ENCODE results near the gene ELOVL7. TPM values are rescaled to one million over a fixed set of nuclear protein-coding genes. Genes with fewer than 3 reads are reported as not detected.
"Not testable (repeated sequence)": the region's sequence is repeated elsewhere in the genome, so short reads cannot be mapped to it uniquely, and the experiment has no call there.

ELOVL7 gene
- total RNA-seq, 2 experiments from 2014 or later, result 0.69 to 0.85 TPM

DNA sequence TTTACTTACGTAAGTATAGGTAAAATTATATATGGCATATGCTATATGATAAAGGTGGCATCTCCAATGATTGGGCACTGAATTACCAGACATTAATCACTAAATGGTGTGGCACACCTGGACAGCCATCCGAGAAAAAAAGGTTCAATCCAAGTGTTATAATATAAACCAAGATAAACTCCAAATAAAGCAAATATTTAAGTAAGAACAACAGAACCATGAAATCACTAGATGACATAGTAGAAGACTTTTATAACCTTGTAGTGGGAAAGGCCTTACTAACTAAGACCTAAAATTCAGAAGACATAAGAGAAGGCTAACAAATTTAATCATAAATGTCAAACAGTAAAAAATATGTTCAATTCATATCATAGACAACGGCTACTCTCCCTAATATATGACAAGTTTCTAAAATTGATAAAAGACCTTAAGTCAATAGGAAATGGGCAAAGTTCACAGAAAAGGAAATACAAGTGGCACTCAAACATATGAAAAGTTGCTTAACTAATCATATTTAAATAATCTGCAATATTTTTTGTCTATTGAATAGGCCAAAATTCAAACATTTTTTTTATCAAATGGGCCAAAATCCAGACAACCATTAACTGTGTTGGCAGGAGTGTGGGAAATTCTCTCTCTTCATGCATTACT lies 55.1 kb downstream of the ELOVL7 start:
- Mint-ChIP-seq H3K9me3 (ENCODE audit: low read depth) (no peaks in the 10 kb centered on the region), H3K36me3 (ENCODE audit: low read depth) (no peaks in the 10 kb centered on the region), H3K27me3 (peaks cover 3% of the 10 kb centered on the region), H3K27ac (no peak overlapping the region), H3K4me1 (no peaks in the 10 kb centered on the region), H3K4me3 (no peak overlapping the region)
- intact Hi-C loops (cut with DNase I, micrococcal nuclease), result no loop called here
- POLR2A ChIA-PET, result no interaction called here
- no peak for DNase-seq
- CTCF ChIA-PET, result no interaction called here
- ATAC-seq, result no peak

DNA sequence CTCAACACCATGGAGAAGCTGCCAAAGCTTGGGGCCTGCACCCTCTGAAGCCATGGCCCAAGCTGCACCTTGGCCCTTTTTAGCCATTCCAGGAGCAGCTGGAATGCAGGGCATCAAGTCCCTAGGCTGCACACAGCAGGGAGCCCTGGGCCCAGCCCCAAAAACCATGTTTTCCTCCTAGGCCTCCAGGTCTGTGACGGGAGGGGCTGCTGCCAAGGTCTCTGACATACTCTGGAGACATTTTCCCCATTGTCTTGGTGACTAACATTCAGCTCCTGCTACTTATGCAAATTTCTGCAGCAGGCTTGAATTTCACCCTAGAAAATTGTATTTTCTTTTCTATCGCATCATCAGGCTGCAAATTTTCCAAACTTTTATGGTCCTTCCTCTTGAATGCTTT lies 64.6 kb downstream of the ELOVL7 start:
- intact Hi-C loops (cut with DNase I, micrococcal nuclease), result no loop called here
- H3K36me3 Mint-ChIP-seq (ENCODE audit: low read depth), result no peaks in the 10 kb centered on the region
- H3K4me1 Mint-ChIP-seq, result no peaks in the 10 kb centered on the region
- ChIA-PET POLR2A (no interaction called here), CTCF (no interaction called here)
- DNase-seq (no peak), ATAC-seq (no peak)
- no peak overlapping the region for H3K27ac Mint-ChIP-seq
- no peak overlapping the region for H3K4me3 Mint-ChIP-seq
- H3K9me3 Mint-ChIP-seq (ENCODE audit: low read depth), result peaks cover 2% of the 10 kb centered on the region
- H3K27me3 Mint-ChIP-seq, result peaks cover 2% of the 10 kb centered on the region

DNA sequence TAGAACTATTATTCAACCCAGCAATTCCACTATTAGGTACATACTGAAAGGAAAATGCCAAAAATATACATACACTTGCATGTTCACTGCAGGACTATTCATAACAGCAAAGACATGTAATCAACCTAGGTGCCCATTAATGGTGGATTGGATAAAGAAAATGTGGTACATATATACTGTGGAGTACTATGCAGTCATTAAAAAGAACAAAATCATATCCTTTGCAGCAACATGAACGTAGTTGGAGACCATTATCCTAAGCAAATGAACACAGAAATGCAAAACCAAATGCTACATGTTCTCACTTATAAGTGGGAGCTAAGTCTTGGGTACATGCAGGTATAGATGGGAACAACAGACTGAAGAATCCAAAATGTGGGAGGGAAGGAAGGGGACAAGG lies 67.7 kb downstream of the ELOVL7 start:
- no peaks in the 10 kb centered on the region for H3K4me1 Mint-ChIP-seq
- intact Hi-C loops (cut with DNase I, micrococcal nuclease), result no loop called here
- H3K27me3 Mint-ChIP-seq, result peaks cover 2% of the 10 kb centered on the region
- ChIA-PET POLR2A (no interaction called here), CTCF (no interaction called here)
- H3K27ac Mint-ChIP-seq, result no peak overlapping the region
- H3K36me3 Mint-ChIP-seq (ENCODE audit: low read depth), result no peaks in the 10 kb centered on the region
- no peak overlapping the region for H3K4me3 Mint-ChIP-seq
- ATAC-seq (no peak), DNase-seq (no peak)
- H3K9me3 Mint-ChIP-seq (ENCODE audit: low read depth), result peaks cover 2% of the 10 kb centered on the region

DNA sequence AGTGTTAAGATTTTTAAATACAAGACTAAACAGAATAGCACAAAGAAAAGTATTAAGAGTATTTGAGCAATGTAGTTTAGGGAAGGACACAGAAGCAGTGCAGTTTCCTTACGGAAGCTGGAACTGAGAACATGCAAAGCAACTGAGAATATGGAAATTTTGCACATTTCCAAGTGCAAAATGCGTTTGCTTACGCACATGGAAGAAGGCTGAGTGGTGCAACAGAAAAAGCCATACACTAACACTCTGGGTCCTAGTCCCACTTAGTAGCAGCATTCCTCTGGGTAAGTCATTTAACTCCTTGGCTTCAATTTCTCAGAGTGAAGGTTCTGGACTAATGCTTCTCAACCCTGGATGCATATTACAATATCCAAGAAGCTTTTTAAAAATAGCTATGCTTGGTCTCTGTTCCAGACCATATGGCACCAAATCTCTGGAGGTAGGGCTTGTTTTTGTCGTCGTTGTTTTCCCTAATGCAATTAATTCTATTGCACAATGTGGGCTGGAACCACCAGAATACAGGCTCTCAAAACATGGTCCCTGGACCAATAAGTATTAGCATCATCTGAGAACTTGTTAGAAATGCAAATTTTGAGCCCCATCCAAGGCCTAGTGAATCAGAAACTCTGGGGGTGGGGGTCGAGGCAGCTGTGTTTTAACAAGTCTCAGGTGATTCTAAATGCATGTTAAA lies 78.9 kb downstream of the ELOVL7 start:
- intact Hi-C loops (cut with DNase I, micrococcal nuclease), result no loop called here
- CTCF ChIA-PET, result no interaction called here
- Mint-ChIP-seq H3K9me3 (ENCODE audit: low read depth) (no peaks in the 10 kb centered on the region), H3K4me1 (no peaks in the 10 kb centered on the region), H3K36me3 (ENCODE audit: low read depth) (no peaks in the 10 kb centered on the region), H3K4me3 (no peak overlapping the region), H3K27ac (no peak overlapping the region), H3K27me3 (peaks cover under 1% of the 10 kb centered on the region)
- ATAC-seq (no peak), DNase-seq (no peak)
- POLR2A ChIA-PET, result no interaction called here

DNA sequence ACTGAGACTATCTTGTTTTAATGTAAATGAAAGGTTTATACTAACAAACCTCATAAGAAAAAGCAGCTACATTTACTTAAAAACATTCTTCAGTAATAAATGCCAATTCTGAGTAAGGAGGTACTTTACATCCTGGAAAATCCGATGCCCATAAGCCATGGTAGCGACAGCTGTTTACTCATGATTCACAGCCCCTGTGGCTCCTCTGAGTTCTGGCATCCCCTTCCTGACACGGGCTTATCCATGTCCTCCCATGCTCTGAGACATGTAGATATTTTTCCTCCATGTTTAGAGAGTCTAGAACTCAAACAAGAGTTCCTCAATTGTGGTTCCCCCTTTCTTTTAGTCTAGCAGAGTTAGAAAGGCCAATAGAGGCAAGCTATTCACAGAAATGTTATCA lies 81.0 kb downstream of the ELOVL7 start:
- intact Hi-C loops (cut with DNase I, micrococcal nuclease), result no loop called here
- DNase-seq, result no peak
- POLR2A ChIA-PET, result no interaction called here
- Mint-ChIP-seq H3K4me3 (no peak overlapping the region), H3K9me3 (ENCODE audit: low read depth) (no peaks in the 10 kb centered on the region), H3K27me3 (peaks cover 2% of the 10 kb centered on the region), H3K27ac (no peak overlapping the region), H3K4me1 (no peaks in the 10 kb centered on the region), H3K36me3 (ENCODE audit: low read depth) (no peaks in the 10 kb centered on the region)
- CTCF ChIA-PET, result no interaction called here
- ATAC-seq, result no peak

DNA sequence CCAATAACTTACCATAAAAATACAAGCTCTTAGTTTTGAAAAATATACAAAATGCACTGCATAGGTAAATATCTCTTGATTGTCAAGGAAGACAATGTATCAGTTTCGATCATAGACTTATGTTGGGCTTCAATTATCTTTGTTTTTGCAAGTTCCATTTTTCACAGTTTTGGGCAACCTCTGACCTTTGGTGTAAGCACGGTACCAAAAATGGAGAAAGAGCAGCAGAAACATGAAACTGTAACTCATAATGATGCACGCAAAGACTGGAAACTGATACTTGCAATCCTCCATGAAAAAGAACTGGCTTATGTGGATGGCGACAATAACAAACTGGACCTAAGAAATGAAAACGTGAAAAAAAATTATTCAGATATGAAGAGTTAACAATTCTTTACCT lies 89.6 kb downstream of the ELOVL7 start:
- H3K4me1 Mint-ChIP-seq, result no peaks in the 10 kb centered on the region
- CTCF ChIA-PET, result interaction anchor here (0.5 kb wide), 1 partner anchor 16 kb away, joined by 5 read pairs; no protein-coding TSS in a partner anchor
- intact Hi-C loops (cut with DNase I, micrococcal nuclease), result no loop called here
- no peak for DNase-seq
- H3K4me3 Mint-ChIP-seq, result no peak overlapping the region
- no peak overlapping the region for H3K27ac Mint-ChIP-seq
- no peaks in the 10 kb centered on the region for H3K36me3 Mint-ChIP-seq (ENCODE audit: low read depth)
- POLR2A ChIA-PET, result no interaction called here
- no peak for ATAC-seq
- H3K27me3 Mint-ChIP-seq, result no peaks in the 10 kb centered on the region
- H3K9me3 Mint-ChIP-seq (ENCODE audit: low read depth), result no peaks in the 10 kb centered on the region

DNA sequence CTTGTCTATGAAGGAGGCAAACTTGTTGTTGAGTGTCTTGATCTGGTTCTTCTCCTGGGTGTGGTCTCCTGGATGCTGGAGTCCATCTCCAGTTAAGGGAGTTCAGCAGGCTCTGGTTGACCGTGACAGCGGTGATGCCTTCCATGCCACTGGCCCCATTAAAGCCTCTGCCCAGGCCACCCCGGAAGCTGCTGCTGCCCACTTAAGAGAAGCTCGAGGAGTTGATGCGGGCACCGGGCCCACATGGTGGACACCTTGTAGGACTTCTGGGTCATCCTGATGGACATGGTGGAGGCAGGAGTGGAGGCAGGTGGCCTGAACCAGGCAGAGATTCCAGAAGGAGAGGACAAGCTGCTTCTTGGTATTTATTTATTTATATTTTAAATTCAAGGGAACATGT lies 99.4 kb downstream of the ELOVL7 start:
- ChIA-PET CTCF (no interaction called here), POLR2A (no interaction called here)
- H3K36me3 Mint-ChIP-seq (ENCODE audit: low read depth), result no peaks in the 10 kb centered on the region
- no peak overlapping the region for H3K4me3 Mint-ChIP-seq
- no peaks in the 10 kb centered on the region for H3K4me1 Mint-ChIP-seq
- peaks cover 8% of the 10 kb centered on the region for H3K9me3 Mint-ChIP-seq (ENCODE audit: low read depth)
- H3K27me3 Mint-ChIP-seq, result peaks cover 5% of the 10 kb centered on the region
- DNase-seq (no peak), ATAC-seq (no peak)
- intact Hi-C loops (cut with DNase I, micrococcal nuclease), result no loop called here
- no peak overlapping the region for H3K27ac Mint-ChIP-seq

DNA sequence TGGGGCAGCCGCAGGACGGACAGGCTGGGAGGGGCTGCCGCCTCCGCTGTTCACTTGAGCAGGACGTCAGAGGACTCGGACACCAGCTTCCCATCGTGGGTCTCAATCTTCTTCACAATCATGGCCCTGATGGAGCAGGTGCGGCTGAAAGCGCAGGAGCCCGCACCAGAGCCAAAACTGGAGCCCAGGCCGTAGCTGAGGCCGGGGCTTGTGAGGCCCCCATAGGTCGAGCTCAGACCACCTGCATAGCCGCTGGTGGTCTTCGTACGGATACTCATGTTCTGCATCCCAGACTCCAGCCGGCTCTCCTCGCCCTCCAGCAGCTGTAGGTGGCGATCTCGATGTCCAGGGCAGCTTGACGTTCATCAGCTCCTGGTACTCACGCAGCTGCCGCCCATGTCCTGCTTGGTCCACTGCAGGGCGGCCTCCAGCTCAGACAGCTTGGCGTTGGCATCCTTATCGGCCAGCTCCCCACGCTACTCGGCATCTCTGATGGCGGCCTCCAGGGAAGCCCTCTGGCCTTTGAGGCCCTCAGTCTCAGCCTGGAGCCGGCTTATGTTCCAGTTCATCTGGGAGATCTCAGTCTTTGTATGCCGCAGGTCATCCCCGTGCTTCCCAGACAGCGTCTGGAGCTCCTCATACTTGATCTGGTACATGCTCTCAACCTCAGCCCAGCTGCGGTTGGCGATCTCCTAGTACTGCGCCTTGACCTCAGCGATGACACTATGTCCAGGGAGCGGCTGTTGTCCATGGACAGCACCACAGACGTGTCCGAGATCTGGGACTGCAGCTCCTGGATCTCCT lies 100.4 kb downstream of the ELOVL7 start:
- Mint-ChIP-seq H3K9me3 (ENCODE audit: low read depth) (peaks cover 8% of the 10 kb centered on the region), H3K4me1 (no peaks in the 10 kb centered on the region), H3K36me3 (ENCODE audit: low read depth) (no peaks in the 10 kb centered on the region), H3K4me3 (no peak overlapping the region), H3K27ac (no peak overlapping the region), H3K27me3 (peaks cover 5% of the 10 kb centered on the region)
- no peak for DNase-seq
- ATAC-seq, result no peak
- CTCF ChIA-PET, result no interaction called here
- intact Hi-C loops (cut with DNase I, micrococcal nuclease), result no loop called here
- POLR2A ChIA-PET, result interaction anchor here (0.6 kb wide), 1 partner anchor 151 kb away, joined by 3 read pairs; no protein-coding TSS in a partner anchor

DNA sequence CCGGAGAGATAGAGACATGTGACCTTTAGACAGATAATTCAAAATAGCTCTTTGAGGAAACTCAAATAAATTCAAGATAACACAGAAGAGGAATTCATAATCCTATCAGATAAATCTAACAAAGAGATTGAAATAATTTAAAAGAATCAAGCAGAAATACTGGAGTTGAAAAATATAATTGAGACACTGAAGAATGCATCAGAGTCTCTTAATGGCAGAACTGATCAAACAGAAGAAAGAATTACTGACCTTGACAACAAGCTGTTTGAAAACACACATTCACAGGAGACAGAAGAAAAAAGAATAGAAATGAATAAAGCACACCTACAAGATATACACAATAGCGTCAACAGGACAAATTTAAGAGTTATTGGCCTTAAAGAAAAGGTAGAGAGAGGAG lies 103.7 kb downstream of the ELOVL7 start:
- H3K4me3 Mint-ChIP-seq, result no peak overlapping the region
- ChIA-PET POLR2A (no interaction called here), CTCF (no interaction called here)
- no peaks in the 10 kb centered on the region for H3K36me3 Mint-ChIP-seq (ENCODE audit: low read depth)
- peaks cover 5% of the 10 kb centered on the region for H3K27me3 Mint-ChIP-seq
- peaks cover 8% of the 10 kb centered on the region for H3K9me3 Mint-ChIP-seq (ENCODE audit: low read depth)
- no peaks in the 10 kb centered on the region for H3K4me1 Mint-ChIP-seq
- ATAC-seq, result no peak
- no peak for DNase-seq
- H3K27ac Mint-ChIP-seq, result no peak overlapping the region
- intact Hi-C loops (cut with DNase I, micrococcal nuclease), result no loop called here

DNA sequence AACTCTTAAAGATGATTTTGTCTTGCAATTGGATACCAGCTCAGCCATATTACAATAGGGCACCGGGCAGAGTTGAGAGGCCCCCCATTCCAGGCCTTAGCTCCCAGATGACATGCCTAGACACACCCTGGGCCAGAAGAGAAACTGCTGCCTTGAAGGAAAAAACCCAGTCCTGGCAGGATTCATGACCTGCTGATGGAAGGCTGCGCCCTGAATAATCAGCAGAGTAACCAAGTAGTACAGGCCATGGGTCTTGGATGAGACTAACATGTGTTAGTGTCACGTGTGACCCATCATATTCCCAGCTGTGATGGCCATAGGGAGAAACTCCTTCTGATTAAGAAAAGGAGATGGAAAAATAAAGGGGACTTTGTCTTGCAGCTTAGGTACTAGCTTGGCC lies 105.1 kb downstream of the ELOVL7 start:
- POLR2A ChIA-PET, result no interaction called here
- DNase-seq (no peak), ATAC-seq (no peak)
- CTCF ChIA-PET, result interaction anchor here (0.6 kb wide), 1 partner anchor 70 kb away, joined by 3 read pairs; no protein-coding TSS in a partner anchor
- Mint-ChIP-seq H3K4me3 (no peak overlapping the region), H3K4me1 (no peaks in the 10 kb centered on the region), H3K36me3 (ENCODE audit: low read depth) (no peaks in the 10 kb centered on the region), H3K27ac (no peak overlapping the region), H3K27me3 (peaks cover 2% of the 10 kb centered on the region), H3K9me3 (ENCODE audit: low read depth) (peaks cover 8% of the 10 kb centered on the region)
- intact Hi-C loops (cut with DNase I, micrococcal nuclease), result no loop called here

DNA sequence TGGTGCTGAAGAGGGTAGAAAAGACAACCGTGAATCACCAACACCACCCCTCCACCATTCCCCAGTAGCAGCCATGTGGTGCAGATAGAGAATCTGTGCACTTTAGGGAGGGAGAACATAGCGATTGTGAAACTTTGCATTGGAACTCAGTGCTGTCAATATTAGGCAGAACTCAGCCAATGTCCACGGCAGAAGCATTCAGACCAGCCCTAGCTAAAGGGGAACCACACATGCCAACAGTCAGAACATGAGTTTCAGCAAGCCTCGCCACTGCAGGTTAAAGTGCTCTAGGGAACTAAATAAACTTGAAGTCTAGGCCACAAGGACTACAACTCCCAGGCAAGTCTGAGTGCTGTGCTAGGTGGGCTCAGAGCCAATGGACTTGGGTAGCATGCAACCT lies 105.6 kb downstream of the ELOVL7 start:
- H3K4me1 Mint-ChIP-seq, result no peaks in the 10 kb centered on the region
- H3K27me3 Mint-ChIP-seq, result peaks cover 2% of the 10 kb centered on the region
- H3K4me3 Mint-ChIP-seq, result no peak overlapping the region
- no peaks in the 10 kb centered on the region for H3K36me3 Mint-ChIP-seq (ENCODE audit: low read depth)
- intact Hi-C loops (cut with DNase I, micrococcal nuclease), result no loop called here
- CTCF ChIA-PET, result no interaction called here
- peaks cover 8% of the 10 kb centered on the region for H3K9me3 Mint-ChIP-seq (ENCODE audit: low read depth)
- POLR2A ChIA-PET, result no interaction called here
- ATAC-seq (no peak), DNase-seq (no peak)
- no peak overlapping the region for H3K27ac Mint-ChIP-seq

DNA sequence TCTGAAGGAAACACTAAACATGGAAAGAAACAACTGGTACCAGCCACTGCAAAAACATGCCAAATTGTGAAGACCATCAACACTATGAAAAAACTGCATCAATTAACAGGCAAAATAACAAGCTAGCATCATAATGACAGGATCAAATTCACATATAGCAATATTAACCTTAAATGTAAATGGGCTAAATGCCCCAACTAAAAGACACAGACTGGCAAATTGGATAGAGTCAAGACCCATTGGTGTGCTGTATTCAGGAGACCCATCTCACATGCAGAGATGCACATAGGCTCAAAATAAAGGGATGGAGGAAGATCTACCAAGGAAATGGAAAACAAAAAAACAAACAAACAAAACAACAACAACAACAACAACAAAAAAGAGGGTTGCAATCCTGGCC lies 113.2 kb downstream of the ELOVL7 start:
- H3K4me3 Mint-ChIP-seq; ATAC-seq; DNase-seq; H3K9me3 Mint-ChIP-seq (ENCODE audit: low read depth); H3K4me1 Mint-ChIP-seq; H3K27ac Mint-ChIP-seq; H3K36me3 Mint-ChIP-seq (ENCODE audit: low read depth); intact Hi-C loops (cut with DNase I, micrococcal nuclease); POLR2A ChIA-PET: not testable (repeated sequence)
- H3K27me3 Mint-ChIP-seq, result peaks cover 16% of the 10 kb centered on the region
- CTCF ChIA-PET, result interaction anchor here (0.6 kb wide), 1 partner anchor 969 kb away, joined by 3 read pairs; no protein-coding TSS in a partner anchor

All from activated CD4-positive, alpha-beta T cell treated with anti-CD3 and anti-CD28 coated beads for 36 hours (primary cell).